GM23338 (cell line): ENCODE data around the gene RAMACL. TPM values are rescaled to one million over a fixed set of nuclear protein-coding genes. Genes with fewer than 3 reads are reported as not detected.

Experiments
- ATAC-seq: fragments of 200-7000 bp; cut with Tn5 transposase; 3 replicates; pipeline ENCODE4 v1.9.1; 2020
- DNase-seq: peaks from one replicate; pipeline ENCODE4 v3.0.0-alpha.2; 2015; ENCODE audit warnings: low spot score
- H2AFZ ChIP-seq: fragments of 200-600 bp; sonication (generic); 2 replicates; pipeline ENCODE4 v1.8.0; 2016; ENCODE audit warnings: antibody characterized with exemption, mild to moderate bottlenecking, moderate library complexity
- H3F3A ChIP-seq: fragments of 200-600 bp; sonication (generic); replicated peaks from 2 replicates; pipeline ENCODE4 v1.8.0; 2017; ENCODE audit warnings: antibody characterized with exemption, mixed run types, low read depth
- H3K27ac ChIP-seq: fragments of 200-600 bp; sonication (generic); 2 replicates; pipeline ENCODE4 v1.6.1; 2016; ENCODE audit warnings: low read depth
- H3K27me3 ChIP-seq: fragments of 200-600 bp; sonication (generic); 2 replicates; pipeline ENCODE4 v1.8.0; 2016; ENCODE audit warnings: mild to moderate bottlenecking, mixed run types, moderate library complexity; ENCODE audit not compliant: insufficient read depth
- H3K36me3 ChIP-seq: fragments of 200-600 bp; sonication (generic); 2 replicates; pipeline ENCODE4 v1.8.0; 2016; ENCODE audit warnings: mild to moderate bottlenecking; ENCODE audit not compliant: insufficient read depth
- H3K4me1 ChIP-seq: fragments of 200-600 bp; sonication (generic); 2 replicates; pipeline ENCODE4 v1.8.0; 2016; ENCODE audit warnings: mild to moderate bottlenecking, moderate library complexity; ENCODE audit not compliant: insufficient read depth
- H3K4me2 ChIP-seq: fragments of 200-600 bp; sonication (generic); 2 replicates; pipeline ENCODE4 v1.7.1; 2017; ENCODE audit warnings: mixed run types
- H3K4me3 ChIP-seq: fragments of 200-600 bp; sonication (generic); 2 replicates; pipeline ENCODE4 v1.6.1; 2016; ENCODE audit warnings: mixed run types
- H3K79me2 ChIP-seq: fragments of 200-600 bp; sonication (generic); replicated peaks from 2 replicates; pipeline ENCODE4 v1.8.0; 2017; ENCODE audit warnings: mild to moderate bottlenecking; ENCODE audit not compliant: insufficient read depth
- H3K9me2 ChIP-seq: fragments of 200-600 bp; sonication (generic); 2 replicates; pipeline ENCODE4 v1.8.0; 2017; ENCODE audit not compliant: insufficient read depth
- H4K20me1 ChIP-seq: fragments of 200-600 bp; sonication (generic); replicated peaks from 2 replicates; pipeline ENCODE4 v1.8.0; 2017; ENCODE audit warnings: mild to moderate bottlenecking; ENCODE audit not compliant: insufficient read depth
- H3K27ac Mint-ChIP-seq: 2 replicates; pipeline ENCODE4 v1.8.0; 2020; ENCODE audit warnings: inconsistent platforms, mild to moderate bottlenecking, moderate library complexity, mixed read lengths
- H3K27me3 Mint-ChIP-seq: 3 replicates; pipeline ENCODE4 v1.8.0; 2022; ENCODE audit warnings: low read depth, mild to moderate bottlenecking, moderate library complexity, mixed read lengths, inconsistent platforms; ENCODE audit not compliant: insufficient read depth, poor library complexity
- H3K36me3 Mint-ChIP-seq: 3 replicates; pipeline ENCODE4 v1.8.0; 2021; ENCODE audit warnings: low read depth, mild to moderate bottlenecking, inconsistent platforms, moderate library complexity, mixed read lengths
- H3K4me1 Mint-ChIP-seq: 3 replicates; pipeline ENCODE4 v1.8.0; 2020; ENCODE audit warnings: mild to moderate bottlenecking, inconsistent platforms, mixed read lengths
- H3K4me3 Mint-ChIP-seq: 3 replicates; pipeline ENCODE4 v1.8.0; 2021; ENCODE audit warnings: moderate library complexity, mild to moderate bottlenecking, inconsistent platforms, mixed read lengths
- H3K9me3 Mint-ChIP-seq: 3 replicates; pipeline ENCODE4 v1.8.0; 2020; ENCODE audit warnings: moderate library complexity, mild to moderate bottlenecking, inconsistent platforms, mixed read lengths
- CREB1 ChIP-seq: fragments of 250-450 bp; sonication (Bioruptor Pico); IDR thresholded peaks from 2 replicates; pipeline ENCODE4 v1.5.0; 2020; ENCODE audit warnings: low read depth, mild to moderate bottlenecking, moderate library complexity
- EZH2 ChIP-seq: fragments of 200-600 bp; sonication (generic); IDR thresholded peaks from one replicate; pipeline ENCODE4 v1.8.0; 2017; ENCODE audit warnings: antibody characterized with exemption, mild to moderate bottlenecking, low read depth; ENCODE audit not compliant: unreplicated experiment
- EZH2phosphoT487 ChIP-seq: fragments of 200-600 bp; sonication (generic); IDR thresholded peaks from one replicate; pipeline ENCODE4 v1.8.1; 2018; ENCODE audit warnings: antibody characterized with exemption; ENCODE audit not compliant: unreplicated experiment
- JUNB ChIP-seq: IDR thresholded peaks from one replicate; pipeline ENCODE4 v1.6.1; 2016; ENCODE audit warnings: antibody characterized with exemption; ENCODE audit not compliant: unreplicated experiment
- NANOG ChIP-seq: IDR thresholded peaks from 2 replicates; pipeline ENCODE4 v1.6.1; 2016; ENCODE audit warnings: antibody characterized with exemption, borderline replicate concordance
- POLR2AphosphoS5 ChIP-seq: IDR thresholded peaks from 2 replicates; pipeline ENCODE4 v1.6.1; 2016; ENCODE audit warnings: antibody characterized with exemption, low read depth
- STAT1 ChIP-seq: IDR thresholded peaks from one replicate; pipeline ENCODE4 v1.6.1; 2016; ENCODE audit warnings: antibody characterized with exemption; ENCODE audit not compliant: unreplicated experiment
- ZNF114 ChIP-seq: fragments of 250-450 bp; sonication (Bioruptor Pico); IDR thresholded peaks from 2 replicates; pipeline ENCODE4 v1.5.0; 2020; ENCODE audit warnings: mild to moderate bottlenecking, moderate library complexity
- ZNF331 ChIP-seq: fragments of 250-450 bp; sonication (Bioruptor Pico); IDR thresholded peaks from 2 replicates; pipeline ENCODE4 v1.5.0; 2020; ENCODE audit warnings: low read depth, mild to moderate bottlenecking, moderate library complexity
- polyA plus RNA-seq: library from polyadenylated mRNA; unstranded; fragments of >200 nt; fragmentation: Nextera tagmentation; extraction: Ambion mirVana; gene quantifications from 2 replicates; pipeline ENCODE4 v1.2.1, GENCODE V29; 2016
- total RNA-seq: library from RNA; depleted of rRNA; stranded (reverse); fragments of >200 nt; shearing (Covaris generic); gene quantifications from 2 replicates; pipeline ENCODE4 v1.2.3, GENCODE V29; 2014
- TF ChIP-seq, protein P1 (sequence below): IDR thresholded peaks from 2 replicates; pipeline ENCODE4 v1.6.1; 2016; ENCODE audit warnings: antibody characterized with exemption
- TF ChIP-seq, protein P2 (sequence below): fragments of 250-450 bp; sonication (Bioruptor Pico); IDR thresholded peaks from 2 replicates; pipeline ENCODE4 v1.5.0; 2020; ENCODE audit warnings: mild to moderate bottlenecking, moderate library complexity
- TF ChIP-seq, protein P3 (sequence below), 2 experiments: fragments of 200-600 bp in 1 of 2; sonication (generic) in 1 of 2; conservative IDR thresholded peaks; 2 replicates each; pipeline versions ENCODE4 v1.5.1 to v1.6.1; 2016 to 2017; ENCODE audit warnings: antibody characterized with exemption in 2 of 2, low read depth in 2 of 2, mild to moderate bottlenecking in 2 of 2, moderate library complexity in 1 of 2

The RAMACL gene
- total and polyA plus RNA-seq, 2 experiments from 2014 or later: 0.61 to 4.0 TPM

DNA sequence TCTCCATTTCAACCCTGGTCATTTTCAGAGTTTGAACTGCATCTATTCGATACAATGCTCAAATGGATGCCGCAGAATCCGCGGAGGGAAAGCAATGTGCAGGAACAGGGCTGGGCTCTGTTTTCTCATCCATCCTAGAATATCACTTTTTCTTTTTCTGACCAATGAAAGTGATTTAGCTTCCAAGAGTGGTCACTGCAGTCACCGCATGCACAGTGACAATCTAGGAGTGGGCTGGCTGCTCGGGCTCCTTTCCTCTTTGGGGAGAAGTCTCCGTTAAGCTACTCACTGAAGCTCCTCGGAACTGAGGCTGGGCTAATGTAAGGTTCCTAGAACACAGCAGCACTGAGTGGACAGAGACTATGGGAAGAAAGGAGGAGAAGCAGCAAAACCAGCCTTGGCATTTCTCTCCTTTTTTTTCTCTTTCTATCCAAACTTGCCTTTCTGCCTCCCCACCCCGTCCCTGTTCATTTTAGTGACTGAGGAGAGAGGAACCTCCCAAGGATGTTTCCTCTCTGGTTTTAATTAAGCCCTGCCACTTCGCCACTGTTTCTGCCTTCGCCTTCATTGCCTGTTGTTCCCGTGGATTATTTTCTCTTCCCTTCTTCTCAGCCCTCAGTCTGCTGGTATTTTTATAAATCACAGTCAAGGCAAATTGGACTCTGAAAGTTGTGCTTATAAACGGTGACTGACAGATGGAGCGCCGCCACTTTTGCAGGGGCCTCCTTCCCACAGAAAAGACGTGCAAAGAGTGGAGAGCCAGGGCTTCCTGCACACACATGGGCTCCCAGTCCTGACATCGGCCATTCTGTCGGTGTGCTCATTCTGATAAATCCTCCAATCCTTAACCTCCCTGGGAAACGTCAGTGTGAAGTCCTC lies 41.1 kb downstream of the RAMACL start (continued):
- TF ChIP-seq POLR2AphosphoS5 (no peak), EZH2 (no peak), CREB1 (CRISPR knock-in tag) (no peak), ZNF114 (CRISPR knock-in tag) (no peak), NANOG (no peak), STAT1 (no peak), ZNF331 (no peak), EZH2phosphoT487 (no peak)
- TF ChIP-seq, protein P1, sequence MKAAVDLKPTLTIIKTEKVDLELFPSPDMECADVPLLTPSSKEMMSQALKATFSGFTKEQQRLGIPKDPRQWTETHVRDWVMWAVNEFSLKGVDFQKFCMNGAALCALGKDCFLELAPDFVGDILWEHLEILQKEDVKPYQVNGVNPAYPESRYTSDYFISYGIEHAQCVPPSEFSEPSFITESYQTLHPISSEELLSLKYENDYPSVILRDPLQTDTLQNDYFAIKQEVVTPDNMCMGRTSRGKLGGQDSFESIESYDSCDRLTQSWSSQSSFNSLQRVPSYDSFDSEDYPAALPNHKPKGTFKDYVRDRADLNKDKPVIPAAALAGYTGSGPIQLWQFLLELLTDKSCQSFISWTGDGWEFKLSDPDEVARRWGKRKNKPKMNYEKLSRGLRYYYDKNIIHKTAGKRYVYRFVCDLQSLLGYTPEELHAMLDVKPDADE: no peak

DNA sequence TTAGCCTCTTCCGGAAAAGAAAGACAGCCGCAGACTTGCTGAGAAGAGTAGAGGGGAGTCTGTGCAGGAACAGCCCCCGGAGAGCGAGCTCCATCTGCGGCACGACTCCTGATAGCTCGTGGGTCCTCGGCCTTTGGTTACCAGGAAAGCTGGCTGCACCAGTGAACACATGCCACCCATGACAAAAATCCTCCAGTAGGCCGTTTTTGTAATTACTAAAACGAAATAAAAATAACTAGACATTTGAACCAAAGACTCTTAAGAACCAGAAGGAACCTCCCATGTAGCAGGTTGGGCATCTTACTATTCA lies 42.2 kb downstream of the RAMACL start:
- Histone ChIP-seq H3K9me2 (no peaks in the 10 kb centered on the region), H3K27ac (0 out of 2 replicates have a peak overlapping the region, but pooled peaks have one; percentile 8), H2AFZ (no peak overlapping the region), H3K4me1 (peaks cover 20% of the 10 kb centered on the region), H3K79me2 (peaks cover 38% of the 10 kb centered on the region), H3K4me3 (no peak overlapping the region), H4K20me1 (peaks cover 3% of the 10 kb centered on the region; the same call in 1 of the 2 replicates), H3F3A (no peaks in the 10 kb centered on the region), H3K36me3 (no peaks in the 10 kb centered on the region), H3K27me3 (no peaks in the 10 kb centered on the region), H3K4me2 (no peak overlapping the region)
- Mint-ChIP-seq H3K4me1 (peaks cover 50% of the 10 kb centered on the region), H3K27me3 (peaks cover 11% of the 10 kb centered on the region), H3K27ac (peak overlapping the region; percentile 48; the same call in 1 of the 2 replicates), H3K36me3 (no peaks in the 10 kb centered on the region), H3K9me3 (no peaks in the 10 kb centered on the region), H3K4me3 (no peak overlapping the region)
- ATAC-seq (no peak), DNase-seq (no peak)
- TF ChIP-seq NANOG (no peak), EZH2 (no peak), JUNB (no peak), ZNF114 (CRISPR knock-in tag) (no peak)
- TF ChIP-seq, protein P2, sequence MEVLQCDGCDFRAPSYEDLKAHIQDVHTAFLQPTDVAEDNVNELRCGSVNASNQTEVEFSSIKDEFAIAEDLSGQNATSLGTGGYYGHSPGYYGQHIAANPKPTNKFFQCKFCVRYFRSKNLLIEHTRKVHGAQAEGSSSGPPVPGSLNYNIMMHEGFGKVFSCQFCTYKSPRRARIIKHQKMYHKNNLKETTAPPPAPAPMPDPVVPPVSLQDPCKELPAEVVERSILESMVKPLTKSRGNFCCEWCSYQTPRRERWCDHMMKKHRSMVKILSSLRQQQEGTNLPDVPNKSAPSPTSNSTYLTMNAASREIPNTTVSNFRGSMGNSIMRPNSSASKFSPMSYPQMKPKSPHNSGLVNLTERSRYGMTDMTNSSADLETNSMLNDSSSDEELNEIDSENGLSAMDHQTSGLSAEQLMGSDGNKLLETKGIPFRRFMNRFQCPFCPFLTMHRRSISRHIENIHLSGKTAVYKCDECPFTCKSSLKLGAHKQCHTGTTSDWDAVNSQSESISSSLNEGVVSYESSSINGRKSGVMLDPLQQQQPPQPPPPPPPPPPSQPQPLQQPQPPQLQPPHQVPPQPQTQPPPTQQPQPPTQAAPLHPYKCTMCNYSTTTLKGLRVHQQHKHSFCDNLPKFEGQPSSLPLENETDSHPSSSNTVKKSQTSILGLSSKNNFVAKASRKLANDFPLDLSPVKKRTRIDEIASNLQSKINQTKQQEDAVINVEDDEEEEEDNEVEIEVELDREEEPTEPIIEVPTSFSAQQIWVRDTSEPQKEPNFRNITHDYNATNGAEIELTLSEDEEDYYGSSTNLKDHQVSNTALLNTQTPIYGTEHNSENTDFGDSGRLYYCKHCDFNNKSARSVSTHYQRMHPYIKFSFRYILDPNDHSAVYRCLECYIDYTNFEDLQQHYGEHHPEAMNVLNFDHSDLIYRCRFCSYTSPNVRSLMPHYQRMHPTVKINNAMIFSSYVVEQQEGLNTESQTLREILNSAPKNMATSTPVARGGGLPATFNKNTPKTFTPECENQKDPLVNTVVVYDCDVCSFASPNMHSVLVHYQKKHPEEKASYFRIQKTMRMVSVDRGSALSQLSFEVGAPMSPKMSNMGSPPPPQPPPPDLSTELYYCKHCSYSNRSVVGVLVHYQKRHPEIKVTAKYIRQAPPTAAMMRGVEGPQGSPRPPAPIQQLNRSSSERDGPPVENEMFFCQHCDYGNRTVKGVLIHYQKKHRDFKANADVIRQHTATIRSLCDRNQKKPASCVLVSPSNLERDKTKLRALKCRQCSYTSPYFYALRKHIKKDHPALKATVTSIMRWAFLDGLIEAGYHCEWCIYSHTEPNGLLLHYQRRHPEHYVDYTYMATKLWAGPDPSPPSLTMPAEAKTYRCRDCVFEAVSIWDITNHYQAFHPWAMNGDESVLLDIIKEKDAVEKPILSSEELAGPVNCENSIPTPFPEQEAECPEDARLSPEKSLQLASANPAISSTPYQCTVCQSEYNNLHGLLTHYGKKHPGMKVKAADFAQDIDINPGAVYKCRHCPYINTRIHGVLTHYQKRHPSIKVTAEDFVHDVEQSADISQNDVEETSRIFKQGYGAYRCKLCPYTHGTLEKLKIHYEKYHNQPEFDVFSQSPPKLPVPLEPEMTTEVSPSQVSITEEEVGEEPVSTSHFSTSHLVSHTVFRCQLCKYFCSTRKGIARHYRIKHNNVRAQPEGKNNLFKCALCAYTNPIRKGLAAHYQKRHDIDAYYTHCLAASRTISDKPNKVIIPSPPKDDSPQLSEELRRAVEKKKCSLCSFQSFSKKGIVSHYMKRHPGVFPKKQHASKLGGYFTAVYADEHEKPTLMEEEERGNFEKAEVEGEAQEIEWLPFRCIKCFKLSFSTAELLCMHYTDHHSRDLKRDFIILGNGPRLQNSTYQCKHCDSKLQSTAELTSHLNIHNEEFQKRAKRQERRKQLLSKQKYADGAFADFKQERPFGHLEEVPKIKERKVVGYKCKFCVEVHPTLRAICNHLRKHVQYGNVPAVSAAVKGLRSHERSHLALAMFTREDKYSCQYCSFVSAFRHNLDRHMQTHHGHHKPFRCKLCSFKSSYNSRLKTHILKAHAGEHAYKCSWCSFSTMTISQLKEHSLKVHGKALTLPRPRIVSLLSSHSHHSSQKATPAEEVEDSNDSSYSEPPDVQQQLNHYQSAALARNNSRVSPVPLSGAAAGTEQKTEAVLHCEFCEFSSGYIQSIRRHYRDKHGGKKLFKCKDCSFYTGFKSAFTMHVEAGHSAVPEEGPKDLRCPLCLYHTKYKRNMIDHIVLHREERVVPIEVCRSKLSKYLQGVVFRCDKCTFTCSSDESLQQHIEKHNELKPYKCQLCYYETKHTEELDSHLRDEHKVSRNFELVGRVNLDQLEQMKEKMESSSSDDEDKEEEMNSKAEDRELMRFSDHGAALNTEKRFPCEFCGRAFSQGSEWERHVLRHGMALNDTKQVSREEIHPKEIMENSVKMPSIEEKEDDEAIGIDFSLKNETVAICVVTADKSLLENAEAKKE (CRISPR knock-in tag): no peak
- TF ChIP-seq, protein P3, sequence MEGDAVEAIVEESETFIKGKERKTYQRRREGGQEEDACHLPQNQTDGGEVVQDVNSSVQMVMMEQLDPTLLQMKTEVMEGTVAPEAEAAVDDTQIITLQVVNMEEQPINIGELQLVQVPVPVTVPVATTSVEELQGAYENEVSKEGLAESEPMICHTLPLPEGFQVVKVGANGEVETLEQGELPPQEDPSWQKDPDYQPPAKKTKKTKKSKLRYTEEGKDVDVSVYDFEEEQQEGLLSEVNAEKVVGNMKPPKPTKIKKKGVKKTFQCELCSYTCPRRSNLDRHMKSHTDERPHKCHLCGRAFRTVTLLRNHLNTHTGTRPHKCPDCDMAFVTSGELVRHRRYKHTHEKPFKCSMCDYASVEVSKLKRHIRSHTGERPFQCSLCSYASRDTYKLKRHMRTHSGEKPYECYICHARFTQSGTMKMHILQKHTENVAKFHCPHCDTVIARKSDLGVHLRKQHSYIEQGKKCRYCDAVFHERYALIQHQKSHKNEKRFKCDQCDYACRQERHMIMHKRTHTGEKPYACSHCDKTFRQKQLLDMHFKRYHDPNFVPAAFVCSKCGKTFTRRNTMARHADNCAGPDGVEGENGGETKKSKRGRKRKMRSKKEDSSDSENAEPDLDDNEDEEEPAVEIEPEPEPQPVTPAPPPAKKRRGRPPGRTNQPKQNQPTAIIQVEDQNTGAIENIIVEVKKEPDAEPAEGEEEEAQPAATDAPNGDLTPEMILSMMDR (conservative IDR thresholded peaks at IDR 0.05; ENCODE audit: low read depth in 2 of 2): no peak
